ENCODE data around the gene S100A14.

The S100A14 gene

GRCh38 chr1:153614189-153614900 lies 1.8 kb downstream of the S100A14 start:
- DNase-seq, result no peak

DNA sequence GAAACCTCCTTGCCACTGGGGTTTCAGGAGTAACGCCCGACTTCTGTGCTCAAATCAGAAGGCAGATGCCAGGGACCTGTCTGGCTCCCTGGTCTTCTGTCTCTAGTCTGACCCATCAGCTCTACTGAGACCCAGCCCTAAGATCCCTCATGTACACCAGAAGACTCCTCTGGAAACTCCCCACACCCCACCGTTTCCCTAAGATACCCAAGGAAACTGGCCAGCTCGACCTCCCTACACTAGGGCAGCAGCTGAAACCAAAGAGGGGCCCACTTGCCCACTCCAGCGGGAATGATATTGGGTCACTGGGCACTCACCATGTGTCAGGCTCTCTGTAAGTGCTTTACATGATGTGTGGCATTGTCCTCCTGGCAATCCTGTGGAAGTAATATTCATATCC lies 2.7 kb downstream of the S100A14 start:
- no peak for DNase-seq

- no peak for DNase-seq
Measured at GRCh38 chr1:153612755-153613331, 3.3 kb downstream of the S100A14 start, which contains the start of gene S100A16. Gene S100A16 (minus strand): TSS chr1:153613137. CDS start chr1:153608151, 4,986 bp downstream.

GRCh38 chr1:153612111-153612754 lies 3.9 kb downstream of the S100A14 start:
- DNase-seq, result no peak

DNA sequence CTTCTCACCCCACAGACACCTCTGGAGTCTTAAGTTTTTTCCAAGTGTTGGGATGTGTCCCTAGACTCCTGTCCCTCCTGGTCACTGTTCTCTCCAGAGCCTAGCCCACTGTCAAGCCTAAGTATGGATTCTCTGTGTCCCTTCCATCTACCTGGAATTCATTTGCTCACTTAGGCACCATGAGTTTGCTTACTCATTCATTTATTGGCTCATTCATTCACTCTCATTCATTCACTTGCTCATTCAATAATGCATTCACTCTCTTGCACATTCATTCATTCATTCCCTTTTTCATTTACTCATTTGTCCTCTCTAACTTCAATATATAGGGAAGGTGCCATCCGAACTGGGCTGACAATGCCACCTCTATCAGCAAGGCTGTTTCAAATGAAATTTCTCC lies 4.8 kb downstream of the S100A14 start:
- DNase-seq, result no peak

DNA sequence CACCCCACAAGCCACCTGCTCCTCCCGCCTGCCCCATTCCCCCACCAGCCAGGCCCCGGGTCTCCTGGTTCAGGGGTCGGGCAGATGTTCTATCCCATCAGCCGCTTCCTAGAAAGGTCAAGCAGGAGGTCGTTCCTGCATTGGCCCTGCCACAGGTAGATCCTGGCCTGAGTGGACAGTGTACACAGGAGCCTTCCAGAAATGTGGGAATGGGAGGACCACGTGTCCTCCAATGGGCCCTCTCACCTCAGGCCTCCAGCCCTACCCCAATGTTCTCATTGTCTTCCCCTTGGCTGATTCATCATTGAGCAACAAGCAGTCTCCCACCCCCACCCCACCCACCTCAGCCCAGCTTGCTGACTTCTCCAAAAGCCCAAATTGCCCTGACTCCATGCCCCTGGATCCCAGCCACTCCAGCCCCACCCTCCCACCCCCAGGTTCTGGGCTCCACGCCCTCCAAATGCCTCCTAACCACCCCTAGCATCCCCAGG lies 5.3 kb downstream of the S100A14 start:
- no peak for DNase-seq

DNA sequence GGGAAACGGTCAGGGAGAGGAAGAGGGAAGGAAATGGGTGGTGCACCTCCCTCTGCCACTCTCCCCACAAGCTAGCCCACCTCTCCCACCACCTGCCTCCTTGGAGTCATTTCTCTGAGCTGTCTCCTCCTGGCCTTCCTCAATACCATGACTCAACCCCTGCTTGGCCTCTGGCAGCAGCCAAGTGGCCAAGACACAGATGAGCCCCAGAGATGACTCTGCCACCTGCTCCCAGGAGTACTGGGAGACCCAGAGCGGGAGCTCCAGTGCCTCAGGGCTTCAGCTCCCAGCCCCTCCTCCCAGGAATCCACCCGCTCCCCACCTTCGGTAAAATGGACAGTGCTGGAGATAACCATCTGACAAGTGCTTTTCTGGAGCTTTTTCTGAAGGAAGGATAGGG lies 5.8 kb downstream of the S100A14 start:
- no peak for DNase-seq

DNA sequence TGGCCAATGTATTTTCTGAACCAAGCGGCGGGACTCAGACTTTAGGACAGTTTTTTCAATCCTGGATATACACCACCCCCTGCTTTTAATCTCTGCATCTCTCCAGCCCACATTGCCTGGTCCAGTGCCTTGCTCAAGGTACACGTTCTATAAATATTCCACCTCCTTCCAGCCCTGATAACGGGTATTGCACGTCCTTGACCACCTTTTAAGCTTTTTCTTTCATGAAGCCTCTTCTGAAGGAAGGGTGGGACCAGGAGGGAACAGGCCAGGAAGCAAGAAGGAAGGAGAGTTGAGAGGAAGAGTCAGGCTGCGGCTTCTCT lies 6.6 kb downstream of the S100A14 start:
- DNase-seq, result no peak

DNA sequence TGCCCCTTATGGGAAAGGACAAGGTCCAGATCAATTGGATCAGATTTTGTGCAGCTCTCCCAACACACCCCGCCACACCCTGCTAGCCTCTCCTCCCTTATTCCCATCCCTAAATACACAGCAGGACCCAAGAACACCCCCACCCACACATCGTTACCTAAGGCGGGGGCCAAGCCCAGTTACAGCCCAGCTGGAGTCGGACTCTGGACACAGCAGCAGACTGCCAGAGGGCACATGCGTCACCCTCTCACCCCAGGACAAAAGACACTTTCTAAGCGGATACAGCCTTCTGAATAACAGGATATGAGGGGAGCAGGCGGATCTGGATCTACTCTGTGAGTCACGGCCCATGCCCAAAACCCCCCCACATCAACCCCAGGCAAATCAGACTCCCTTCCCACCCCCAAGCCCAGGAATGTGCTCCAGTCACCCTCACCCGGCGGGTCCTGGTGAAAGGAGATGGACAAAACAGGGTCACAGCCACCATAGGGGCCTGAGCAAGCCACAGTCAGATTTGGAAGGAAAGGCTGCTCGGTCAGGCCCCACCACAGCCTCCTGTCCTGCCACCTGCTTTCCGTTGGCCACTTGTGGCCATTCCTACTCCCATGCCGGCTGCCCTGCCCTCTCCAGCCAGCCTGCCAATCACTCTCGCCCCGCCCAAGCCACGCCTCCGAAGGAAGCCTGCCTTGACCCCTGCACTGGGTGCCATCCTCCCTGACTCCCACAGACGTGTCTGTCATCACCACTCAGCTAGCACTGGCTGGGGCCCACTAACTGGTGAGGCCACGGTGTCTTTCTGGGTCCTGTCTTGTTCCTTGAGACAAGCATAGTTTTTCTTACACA lies 7.2 kb downstream of the S100A14 start:
- no peak for DNase-seq

DNA sequence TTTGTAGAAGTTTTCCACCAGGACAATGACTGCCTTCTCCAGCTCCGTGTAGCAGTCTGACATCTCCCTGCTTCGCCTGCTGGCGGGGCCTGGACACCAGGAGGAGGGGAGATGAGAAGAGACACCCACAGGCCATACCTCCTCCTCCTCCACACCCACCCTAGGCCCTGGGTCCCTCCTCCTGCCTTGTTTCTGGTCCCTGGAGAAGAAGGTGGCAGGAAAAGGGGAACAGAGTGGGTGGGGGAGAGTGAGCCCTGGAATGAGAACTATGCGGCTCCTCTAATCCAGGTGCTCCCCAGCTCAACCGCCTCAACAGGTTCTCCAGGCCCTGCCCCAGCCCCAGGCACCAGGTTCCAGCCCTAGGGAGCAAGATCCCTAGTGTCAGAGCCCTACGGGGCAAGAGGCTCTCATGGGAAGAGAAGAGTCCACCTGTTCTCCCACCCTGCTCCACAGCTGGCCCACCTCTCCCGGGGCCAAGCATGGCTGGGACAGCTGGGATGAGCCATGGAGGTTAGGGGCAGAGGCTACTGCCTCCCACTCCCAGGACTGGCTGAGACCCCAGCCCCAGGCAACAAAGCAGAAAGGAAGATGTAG lies 7.9 kb downstream of the S100A14 start:
- no peak for DNase-seq

GRCh38 chr1:153607381-153607780 lies 8.7 kb downstream of the S100A14 start:
- no peak for DNase-seq

DNA sequence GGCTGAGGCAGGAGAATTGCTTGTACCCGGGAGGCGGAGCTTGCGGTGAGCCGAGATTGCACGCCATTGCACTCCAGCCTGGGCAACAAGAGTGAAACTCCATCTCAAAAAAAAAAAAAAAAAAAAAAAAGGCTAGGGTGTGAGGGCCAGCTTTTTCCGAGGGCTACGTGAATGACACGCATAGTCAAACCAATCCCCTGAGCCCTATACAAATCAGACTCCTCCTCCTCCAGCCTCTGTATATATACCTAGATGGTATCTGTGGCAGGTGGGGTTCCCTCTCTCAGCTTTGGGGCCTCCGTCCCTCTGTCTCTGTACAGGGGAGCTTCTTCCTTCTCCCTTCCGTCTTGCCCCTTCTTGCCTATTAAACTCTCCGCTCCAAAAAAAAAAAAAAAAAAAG lies 9.9 kb downstream of the S100A14 start:
- no peak for DNase-seq

- no peak for DNase-seq
Measured at GRCh38 chr1:153602749-153603148, 13.4 kb downstream of the S100A14 start.

GRCh38 chr1:153599847-153600246 lies 16.3 kb downstream of the S100A14 start:
- no peak for DNase-seq

DNA sequence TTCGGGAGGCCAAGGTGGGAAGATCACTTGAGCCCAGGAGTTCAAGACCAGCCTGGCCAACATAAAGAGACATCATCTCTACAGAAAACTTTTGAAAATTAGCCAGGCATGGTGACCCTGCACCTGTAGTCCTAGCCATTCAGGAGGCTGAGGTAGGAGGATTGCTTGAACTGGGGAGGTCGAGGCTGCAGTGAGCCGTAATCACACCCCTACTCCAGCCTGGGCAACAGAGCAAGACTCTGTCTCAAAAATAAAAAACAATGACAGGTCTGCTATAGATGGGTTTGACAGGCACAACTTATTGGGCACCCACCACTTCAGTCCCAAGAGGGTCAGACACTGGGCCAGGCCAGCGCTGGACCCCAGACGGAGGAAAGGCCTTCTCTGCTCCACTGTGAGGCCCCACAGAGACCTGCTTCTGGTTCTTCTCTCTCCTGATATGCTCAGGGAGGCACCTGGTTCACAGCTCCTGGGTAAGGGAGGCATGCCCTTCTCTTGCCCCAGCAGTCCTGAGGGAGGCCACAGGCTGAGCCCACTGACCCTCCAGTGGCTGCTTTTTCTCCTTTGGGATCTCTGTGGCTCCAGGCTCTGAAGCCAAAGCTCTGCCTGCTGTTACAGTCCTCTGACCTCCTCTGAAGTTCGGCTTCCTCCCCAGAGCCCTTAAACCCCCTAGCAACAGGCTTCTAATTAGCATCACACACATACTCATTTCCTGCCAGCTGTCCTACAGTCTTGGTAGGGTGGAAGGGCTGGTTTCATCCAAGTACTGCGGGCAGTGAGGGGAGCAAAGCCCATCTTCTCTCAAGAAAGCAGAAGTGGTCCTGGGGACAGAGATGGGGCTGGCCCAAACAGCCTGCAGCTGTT lies 17.6 kb downstream of the S100A14 start:
- DNase-seq, result peak; percentile 83

DNA sequence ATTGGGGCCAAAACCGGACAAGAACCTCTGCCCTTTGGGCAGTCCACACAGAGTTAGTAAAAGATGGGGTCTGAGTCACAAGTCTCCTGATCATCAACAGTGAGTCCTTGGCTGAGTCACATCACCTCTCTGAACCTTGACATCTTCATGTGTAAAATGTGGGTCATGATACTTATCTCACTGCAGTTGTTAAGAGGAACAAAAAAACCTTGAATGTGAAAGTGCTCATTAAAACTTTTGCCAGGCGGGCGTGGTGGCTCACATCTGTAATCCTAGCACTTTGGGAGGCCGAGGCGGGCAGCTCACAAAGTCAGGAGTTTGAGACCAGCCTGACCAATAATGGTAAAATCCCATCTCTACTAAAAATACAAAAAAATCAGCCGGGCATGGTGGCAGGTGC lies 18.9 kb downstream of the S100A14 start:
- no peak for DNase-seq

- no peak for DNase-seq
Measured at GRCh38 chr1:153592748-153593147, 23.4 kb downstream of the S100A14 start.

GRCh38 chr1:153588482-153588881 lies 27.6 kb downstream of the S100A14 start:
- no peak for DNase-seq

DNA sequence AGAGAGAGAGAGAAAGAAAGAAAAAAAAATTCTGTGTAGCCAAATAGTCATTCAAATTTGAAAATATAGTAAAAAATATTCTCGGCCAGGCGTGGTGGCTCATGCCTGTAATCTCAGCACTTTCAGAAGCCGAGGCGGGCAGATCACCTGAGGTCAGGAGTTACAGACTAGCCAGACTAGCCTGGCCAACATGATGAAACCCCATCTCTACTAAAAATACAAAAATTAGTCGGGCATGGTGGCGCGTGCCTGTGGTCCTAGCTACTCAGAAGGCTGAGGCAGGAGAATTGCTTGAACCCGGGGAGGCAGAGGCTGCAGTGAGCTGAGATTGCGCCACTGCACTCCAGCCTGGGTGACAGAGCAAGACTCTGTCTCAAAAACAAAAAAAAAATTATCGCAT lies 28.1 kb downstream of the S100A14 start:
- peak; percentile 67 for DNase-seq

DNA sequence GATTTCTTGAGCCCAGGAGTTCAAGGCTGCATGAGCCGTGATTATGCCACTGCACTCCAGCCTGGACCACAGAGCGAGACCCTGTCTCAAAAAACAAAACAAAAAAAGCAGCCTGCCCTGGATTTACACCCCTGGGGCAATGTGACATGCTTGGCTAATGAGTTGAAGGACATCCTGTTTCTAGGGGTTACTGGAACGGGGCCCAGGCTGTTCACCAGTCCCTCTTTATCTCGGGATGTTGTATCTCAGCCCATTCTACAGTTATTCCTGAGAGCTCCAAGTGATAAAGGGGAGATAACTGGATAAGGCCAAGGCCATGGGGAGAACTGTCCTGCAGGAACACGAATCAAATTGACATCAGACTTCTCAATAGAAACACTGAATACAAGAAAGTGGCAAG lies 28.8 kb downstream of the S100A14 start:
- DNase-seq, result no peak

DNA sequence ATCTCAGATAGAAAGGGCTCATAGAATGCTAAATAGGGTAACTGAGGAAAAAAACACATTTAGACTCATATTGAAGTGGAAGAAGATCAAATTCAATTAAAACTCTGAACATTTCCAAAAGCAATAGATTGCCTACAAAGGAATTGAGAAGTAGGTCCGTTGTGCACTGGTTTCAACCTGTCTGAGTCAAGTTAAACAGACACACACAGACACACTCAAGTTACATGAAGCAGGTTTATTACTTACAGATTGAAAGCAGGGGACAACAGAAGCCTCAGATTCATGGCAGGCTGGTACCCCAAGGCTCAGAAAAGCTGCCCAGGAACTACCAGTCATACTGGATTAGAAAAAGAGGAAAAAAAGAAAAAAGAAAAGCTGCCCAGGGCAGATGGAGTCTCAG lies 29.8 kb downstream of the S100A14 start:
- DNase-seq, result no peak

DNA sequence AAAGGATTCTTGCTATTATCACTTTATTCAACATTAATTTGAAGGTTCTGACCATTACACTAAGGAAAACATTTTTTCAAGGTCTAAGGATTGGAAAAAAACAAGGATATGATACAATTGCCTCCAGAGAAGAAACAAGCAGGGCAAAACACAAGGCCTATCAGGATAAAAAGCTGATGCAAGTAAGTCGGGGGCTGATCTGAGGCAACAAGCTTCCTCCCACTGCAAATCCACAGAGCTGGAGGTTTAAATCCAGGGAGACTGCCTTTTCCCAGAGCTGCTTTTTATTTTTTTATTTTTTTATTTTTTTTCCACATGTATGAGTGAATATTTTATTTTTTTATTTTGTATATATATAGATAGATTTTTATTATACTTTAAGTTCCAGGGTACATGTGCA lies 31.1 kb downstream of the S100A14 start:
- no peak for DNase-seq

Measured in RPMI8226 (cell line).